IMR-90 (cell line): ENCODE results near the gene ARHGEF37.

ENCODE experiments used
- CEBPB ChIP-seq: IDR thresholded peaks from 2 replicates; pipeline ENCODE4 v1.6.1; 2012; ENCODE audit warnings: low read depth, low read length, improper control_type of control experiment
- CHD1 ChIP-seq: IDR thresholded peaks from 2 replicates; pipeline ENCODE4 v1.6.1; 2012; ENCODE audit warnings: low read depth, low read length, improper control_type of control experiment
- CTCF ChIP-seq: conservative IDR thresholded peaks from 2 replicates; pipeline ENCODE4 v1.5.1; 2012; ENCODE audit warnings: mild to moderate bottlenecking, low read depth, low read length, improper control_type of control experiment
- MAFK ChIP-seq: IDR thresholded peaks from 2 replicates; pipeline ENCODE4 v1.6.1; 2012; ENCODE audit warnings: low read depth, low read length, improper control_type of control experiment
- MXI1 ChIP-seq: IDR thresholded peaks from 2 replicates; pipeline ENCODE4 v1.6.1; 2012; ENCODE audit warnings: low read depth, mild to moderate bottlenecking, low read length, moderate library complexity, borderline replicate concordance
- NFE2L2 ChIP-seq: fragments of 150-350 bp; IDR thresholded peaks from 2 replicates; pipeline ENCODE4 v1.6.1; 2016; ENCODE audit warnings: low read depth, mild to moderate bottlenecking, low read length
- POLR2A ChIP-seq: IDR thresholded peaks from 2 replicates; pipeline ENCODE4 v1.6.1; 2012; ENCODE audit warnings: mild to moderate bottlenecking, low read depth, low read length
- RAD21 ChIP-seq: IDR thresholded peaks from 2 replicates; pipeline ENCODE4 v1.6.1; 2012; ENCODE audit warnings: low read length, improper control_type of control experiment
- RFX5 ChIP-seq: IDR thresholded peaks from 2 replicates; pipeline ENCODE4 v1.8.0; 2012; ENCODE audit warnings: low read depth, mild to moderate bottlenecking, low read length, moderate library complexity
- SMC3 ChIP-seq: fragments of 150-350 bp; IDR thresholded peaks from 2 replicates; pipeline ENCODE4 v1.6.1; 2016; ENCODE audit warnings: low read depth, mild to moderate bottlenecking, antibody characterized with exemption, low read length, moderate library complexity
- USF2 ChIP-seq: fragments of 150-350 bp; IDR thresholded peaks from 2 replicates; pipeline ENCODE4 v1.6.1; 2017; ENCODE audit warnings: mild to moderate bottlenecking, antibody characterized with exemption, low read length, low read depth
- TF ChIP-seq, protein P1 (sequence below): fragments of 150-350 bp; IDR thresholded peaks from 2 replicates; pipeline ENCODE4 v1.6.1; 2016; ENCODE audit warnings: low read depth, mild to moderate bottlenecking, low read length, moderate library complexity, borderline replicate concordance

DNA sequence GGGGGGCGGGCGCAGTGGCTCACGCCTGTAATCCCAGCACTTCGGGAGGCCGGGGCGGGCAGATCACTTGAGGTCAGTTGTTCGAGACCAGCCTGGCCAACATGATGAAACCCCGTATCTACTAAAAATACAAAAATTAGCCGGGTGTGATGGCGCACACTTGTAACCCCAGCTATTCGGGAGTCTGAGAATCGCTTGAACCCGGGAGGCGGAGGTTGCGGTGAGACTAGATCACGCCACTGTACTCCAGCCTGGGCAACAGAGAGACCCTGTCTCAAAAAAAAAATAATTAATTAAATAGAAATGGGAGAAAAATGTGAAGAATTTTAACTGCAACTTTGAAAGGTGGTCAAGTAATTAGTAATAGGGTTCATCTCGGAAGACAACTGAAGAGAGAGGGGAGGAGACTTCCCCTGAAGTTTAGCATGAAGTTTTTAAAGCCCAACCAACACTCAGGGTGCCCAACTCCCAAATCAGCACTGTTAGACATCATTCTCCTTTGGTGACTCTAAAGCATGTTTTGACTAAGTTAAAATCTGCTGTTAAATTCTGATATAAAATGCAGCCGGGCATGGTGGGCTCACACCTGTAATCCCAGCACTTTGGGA is 28.6 kb upstream of the ARHGEF37 start:
- TF ChIP-seq CTCF (no peak), RAD21 (no peak), SMC3 (no peak), POLR2A (no peak), NFE2L2 (no peak), CHD1 (no peak), MAFK (no peak), RFX5 (no peak), MXI1 (no peak), USF2 (no peak), CEBPB (no peak)
- TF ChIP-seq, protein P1, sequence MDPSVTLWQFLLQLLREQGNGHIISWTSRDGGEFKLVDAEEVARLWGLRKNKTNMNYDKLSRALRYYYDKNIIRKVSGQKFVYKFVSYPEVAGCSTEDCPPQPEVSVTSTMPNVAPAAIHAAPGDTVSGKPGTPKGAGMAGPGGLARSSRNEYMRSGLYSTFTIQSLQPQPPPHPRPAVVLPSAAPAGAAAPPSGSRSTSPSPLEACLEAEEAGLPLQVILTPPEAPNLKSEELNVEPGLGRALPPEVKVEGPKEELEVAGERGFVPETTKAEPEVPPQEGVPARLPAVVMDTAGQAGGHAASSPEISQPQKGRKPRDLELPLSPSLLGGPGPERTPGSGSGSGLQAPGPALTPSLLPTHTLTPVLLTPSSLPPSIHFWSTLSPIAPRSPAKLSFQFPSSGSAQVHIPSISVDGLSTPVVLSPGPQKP = no peak
